Neuron (in vitro differentiated cells): ENCODE results near the gene ID3.
A peak's percentile ranks its signal among the peaks of the same experiment; 100 is the strongest.
"Not testable (repeated sequence)": the region's sequence is repeated elsewhere in the genome, so short reads cannot be mapped to it uniquely, and the experiment has no call there.

Experiments used
- H2AFZ ChIP-seq: one replicate; pipeline ENCODE4 v1.6.1; 2013; ENCODE audit warnings: low read depth, mild to moderate bottlenecking, inconsistent platforms, low read length, moderate library complexity
- H3K27me3 ChIP-seq: one replicate; pipeline ENCODE4 v1.6.1; 2013; ENCODE audit warnings: low read length; ENCODE audit not compliant: insufficient read depth
- H3K36me3 ChIP-seq: one replicate; pipeline ENCODE4 v1.6.1; 2013; ENCODE audit warnings: low read length; ENCODE audit not compliant: insufficient read depth
- H3K4me1 ChIP-seq: one replicate; pipeline ENCODE4 v1.6.1; 2013; ENCODE audit warnings: low read length; ENCODE audit not compliant: insufficient read depth
- H3K4me3 ChIP-seq: 2 replicates; pipeline ENCODE4 v1.5.1; 2013; ENCODE audit warnings: mild to moderate bottlenecking, low read length, moderate library complexity
- H3K9me3 ChIP-seq: one replicate; pipeline ENCODE4 v1.6.1; 2013; ENCODE audit warnings: low read length

Gene ID3

GRCh38 chr1:23593556-23594148 is 34.4 kb upstream of the ID3 start:
- H2AFZ ChIP-seq: no peak overlapping the region
- H3K4me3 ChIP-seq: no peak overlapping the region
- no peaks in the 10 kb centered on the region for H3K27me3 ChIP-seq
- peaks cover 37% of the 10 kb centered on the region for H3K4me1 ChIP-seq
- no peaks in the 10 kb centered on the region for H3K36me3 ChIP-seq
- no peaks in the 10 kb centered on the region for H3K9me3 ChIP-seq

DNA sequence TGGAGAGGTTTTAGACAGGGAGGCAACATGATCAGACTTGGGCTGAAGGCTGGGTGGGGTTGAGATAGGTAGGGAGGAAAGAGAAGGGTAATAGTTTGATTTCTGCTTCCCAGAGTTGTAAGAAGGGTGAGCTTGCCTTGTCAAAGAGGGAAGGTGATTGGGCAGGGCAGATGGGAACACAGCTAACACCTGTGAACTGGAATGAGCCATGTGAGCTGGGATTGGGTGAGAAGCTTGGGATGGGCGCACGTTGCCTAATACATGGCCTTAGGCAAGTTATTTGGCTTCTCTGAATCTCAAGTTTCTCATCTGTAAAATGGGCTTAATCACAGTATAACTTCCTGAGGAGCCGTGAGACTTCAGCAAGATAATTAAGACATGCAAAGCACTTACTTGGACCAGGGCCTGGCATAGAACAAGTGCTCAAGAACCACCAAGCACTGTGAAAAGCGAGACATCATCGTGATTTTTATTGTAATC is 33.8 kb upstream of the ID3 start:
- H3K4me3 ChIP-seq: no peak overlapping the region
- no peak overlapping the region for H2AFZ ChIP-seq
- no peaks in the 10 kb centered on the region for H3K27me3 ChIP-seq
- H3K9me3 ChIP-seq: no peaks in the 10 kb centered on the region
- H3K4me1 ChIP-seq: peaks cover 33% of the 10 kb centered on the region
- H3K36me3 ChIP-seq: no peaks in the 10 kb centered on the region

- H3K4me3 ChIP-seq: no peak overlapping the region
- no peak overlapping the region for H2AFZ ChIP-seq
- H3K36me3 ChIP-seq: no peaks in the 10 kb centered on the region
- H3K27me3 ChIP-seq: no peaks in the 10 kb centered on the region
- no peaks in the 10 kb centered on the region for H3K9me3 ChIP-seq
- peaks cover 26% of the 10 kb centered on the region for H3K4me1 ChIP-seq
Observed at GRCh38 chr1:23592209-23592892, 33.0 kb upstream of the ID3 start.

DNA sequence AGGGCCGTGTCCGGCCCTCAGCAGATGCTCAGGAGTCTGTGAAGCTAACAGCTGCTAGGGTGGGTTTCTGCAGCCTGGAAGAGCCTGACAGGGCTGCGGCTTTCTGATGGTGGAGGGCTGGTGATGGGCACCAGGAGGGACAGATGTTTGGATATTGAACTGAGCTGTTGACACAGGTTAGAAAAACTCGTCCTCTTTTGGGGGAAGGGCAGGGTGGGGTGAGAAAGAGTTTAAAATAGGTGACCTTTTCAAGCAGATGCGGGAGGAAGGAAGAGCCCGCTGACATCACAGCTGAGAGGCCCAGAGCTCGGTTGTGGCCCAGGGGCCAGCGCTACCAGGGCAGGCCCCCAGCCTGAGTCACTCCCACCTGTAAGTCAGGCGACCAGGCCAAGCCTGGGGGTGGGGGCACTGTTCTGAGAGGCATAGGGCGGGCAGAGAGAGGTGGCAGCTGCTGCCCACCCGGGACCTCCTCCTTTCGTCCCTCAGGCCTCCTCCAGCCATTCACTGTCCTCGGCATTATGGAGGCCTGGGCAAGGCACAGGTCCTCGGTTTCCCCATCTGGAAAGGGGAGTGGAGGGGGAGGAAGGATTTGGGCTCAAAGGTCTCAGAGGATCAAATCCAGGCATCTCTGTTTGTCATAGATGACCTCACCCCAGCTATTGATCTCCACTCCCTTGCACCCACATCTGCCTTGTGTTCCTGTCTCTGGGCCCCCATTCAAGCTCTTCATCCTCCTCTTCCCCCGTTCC is 32.3 kb upstream of the ID3 start:
- H3K9me3 ChIP-seq: no peaks in the 10 kb centered on the region
- peaks cover 22% of the 10 kb centered on the region for H3K4me1 ChIP-seq
- H2AFZ ChIP-seq: no peak overlapping the region
- no peak overlapping the region for H3K4me3 ChIP-seq
- no peaks in the 10 kb centered on the region for H3K27me3 ChIP-seq
- no peaks in the 10 kb centered on the region for H3K36me3 ChIP-seq

DNA sequence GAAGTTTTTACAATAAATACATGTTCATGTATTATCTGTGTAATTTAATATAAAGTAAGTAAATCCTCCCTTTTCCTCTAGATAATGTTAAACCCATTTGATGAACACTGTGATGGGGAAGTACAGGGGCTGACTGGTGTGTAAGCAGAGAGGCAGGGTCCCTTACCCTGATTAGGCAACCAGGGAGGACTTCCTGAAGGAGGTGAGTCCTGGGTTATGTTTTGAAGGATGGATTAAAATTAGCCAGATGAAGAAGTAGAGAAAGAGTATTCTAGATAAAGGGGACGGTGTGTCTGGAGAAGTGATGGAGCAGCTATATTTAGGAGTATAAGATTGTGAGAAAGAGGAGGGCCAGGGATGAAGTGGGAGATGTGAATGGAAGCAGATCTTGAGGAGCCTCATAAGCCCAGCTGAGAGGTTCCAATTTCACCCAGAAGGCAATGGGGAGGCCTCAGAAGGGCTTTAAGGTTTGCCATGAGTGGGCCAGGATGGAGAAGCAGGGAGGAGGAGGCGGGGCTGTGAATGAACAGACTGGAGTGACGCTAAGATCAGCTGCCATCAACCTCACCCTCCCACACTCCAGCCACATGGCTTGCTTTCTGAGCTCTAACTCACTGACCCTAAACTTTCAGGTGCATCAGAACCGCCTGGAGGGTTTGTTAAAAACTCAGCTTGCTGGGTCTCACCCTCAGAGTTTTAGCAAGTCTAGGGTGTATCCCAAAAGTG is 30.9 kb upstream of the ID3 start:
- Histone ChIP-seq H3K36me3 (no peaks in the 10 kb centered on the region), H3K27me3 (no peaks in the 10 kb centered on the region), H2AFZ (no peak overlapping the region), H3K9me3 (no peaks in the 10 kb centered on the region), H3K4me3 (no peak overlapping the region), H3K4me1 (peaks cover 14% of the 10 kb centered on the region)

- Histone ChIP-seq H3K27me3 (no peaks in the 10 kb centered on the region), H3K4me3 (no peak overlapping the region)
Observed at GRCh38 chr1:23589585-23589986, 30.3 kb upstream of the ID3 start.

DNA sequence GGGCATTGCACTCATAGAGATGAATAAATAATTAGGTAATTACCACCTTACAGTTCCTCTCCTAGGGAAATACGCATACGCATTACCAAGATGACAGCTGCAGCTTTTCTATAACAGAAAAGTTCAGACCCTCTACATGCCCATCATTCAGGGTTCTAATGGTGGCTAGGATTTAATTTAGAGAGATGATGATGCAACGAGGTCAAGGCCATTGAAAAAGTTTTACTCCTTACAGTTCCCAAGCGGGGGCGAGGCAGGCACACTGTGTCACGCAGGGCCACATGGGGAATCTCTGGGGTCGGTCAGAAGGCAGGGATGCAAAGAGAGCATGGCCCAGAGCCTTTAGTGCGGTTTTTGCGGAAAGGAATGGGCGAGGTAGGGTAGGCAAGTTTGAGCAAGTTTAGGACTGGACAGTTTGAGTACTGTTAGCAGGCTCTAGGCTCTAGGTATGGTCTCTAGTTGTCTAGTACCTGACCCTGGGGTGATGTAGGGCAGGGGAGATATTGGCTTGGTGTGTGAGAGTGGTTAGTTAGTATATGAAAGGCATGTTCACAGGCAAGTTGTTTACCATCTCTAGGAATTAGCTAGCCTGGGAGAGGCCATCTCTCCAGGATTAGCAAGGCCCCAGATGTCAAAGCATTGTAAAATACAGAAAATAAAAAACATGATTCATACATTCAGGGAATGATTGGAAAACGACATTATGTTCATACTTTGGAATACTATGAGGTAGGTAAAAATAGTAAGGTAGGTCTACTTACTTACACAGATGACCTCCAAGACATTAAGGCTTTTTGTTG is 29.6 kb upstream of the ID3 start:
- Histone ChIP-seq H2AFZ (no peak overlapping the region), H3K36me3 (no peaks in the 10 kb centered on the region), H3K9me3 (no peaks in the 10 kb centered on the region), H3K4me3 (no peak overlapping the region), H3K4me1 (peaks cover 14% of the 10 kb centered on the region), H3K27me3 (no peaks in the 10 kb centered on the region)

More at GRCh38 chr1:23589585-23589986, 30.3 kb upstream of the ID3 start:
- Histone ChIP-seq H2AFZ (no peak overlapping the region), H3K4me1 (peaks cover 14% of the 10 kb centered on the region), H3K36me3 (no peaks in the 10 kb centered on the region), H3K9me3 (no peaks in the 10 kb centered on the region)

DNA sequence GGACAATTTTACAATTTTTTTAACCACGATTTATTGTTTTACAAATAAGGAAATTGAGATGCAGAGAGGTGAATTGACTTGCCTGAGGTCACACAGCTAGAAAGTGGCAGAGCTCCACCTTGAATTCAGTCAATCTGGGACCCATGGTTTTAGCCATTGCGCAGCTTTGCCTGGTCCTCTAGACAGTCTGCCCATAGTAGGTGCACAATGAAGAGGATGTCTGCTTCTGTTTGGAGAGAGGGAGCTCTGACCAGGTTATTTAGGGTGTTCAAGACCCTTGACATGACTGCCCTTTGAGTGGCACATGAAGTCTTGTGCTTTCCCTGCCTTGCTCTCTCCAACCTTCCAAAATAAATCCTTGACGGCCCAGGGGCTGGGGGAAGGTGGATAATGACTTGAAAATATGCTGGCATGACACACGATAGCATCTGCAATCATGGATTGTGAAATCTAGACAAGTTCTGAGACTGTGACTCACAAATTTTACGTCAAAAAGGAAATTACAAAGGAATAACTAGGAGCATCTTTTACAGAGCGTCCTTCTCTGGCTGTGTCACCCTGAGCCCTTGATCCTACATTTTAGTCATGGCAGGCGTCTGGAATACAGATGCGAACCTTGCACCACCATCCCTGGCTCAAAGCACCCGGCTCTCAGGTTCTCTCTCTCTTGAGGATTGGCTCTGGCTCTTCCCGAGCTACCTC is 26.2 kb upstream of the ID3 start:
- Histone ChIP-seq H3K27me3 (no peaks in the 10 kb centered on the region), H3K4me3 (no peak overlapping the region), H2AFZ (no peak overlapping the region), H3K4me1 (peaks cover 13% of the 10 kb centered on the region), H3K9me3 (no peaks in the 10 kb centered on the region), H3K36me3 (no peaks in the 10 kb centered on the region)

- not testable (repeated sequence) for H3K9me3 ChIP-seq, H2AFZ ChIP-seq, H3K27me3 ChIP-seq, H3K4me3 ChIP-seq, H3K36me3 ChIP-seq
- peaks cover 11% of the 10 kb centered on the region for H3K4me1 ChIP-seq
Observed at GRCh38 chr1:23583727-23584126, 24.4 kb upstream of the ID3 start.

DNA sequence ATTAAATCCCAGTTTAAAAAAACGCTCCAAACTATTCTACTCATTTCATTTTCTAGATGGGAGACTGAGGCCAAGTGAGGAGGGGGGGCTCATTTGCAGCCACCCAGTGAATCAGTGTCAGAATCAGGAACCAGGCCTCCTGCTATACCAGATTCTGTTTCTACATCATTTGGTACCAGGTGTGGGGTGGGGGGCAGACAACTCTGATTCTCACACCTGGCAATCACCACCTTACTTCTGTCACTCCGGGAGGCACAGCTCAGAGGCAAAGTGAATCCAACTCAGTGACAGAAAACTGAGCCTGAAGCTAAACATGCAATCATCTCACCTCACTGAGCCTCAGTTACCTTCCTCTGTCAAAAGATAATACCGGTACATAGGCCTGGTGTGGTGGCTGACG is 23.5 kb upstream of the ID3 start:
- Histone ChIP-seq H3K4me1 (peaks cover 11% of the 10 kb centered on the region), H3K4me3 (no peak overlapping the region), H3K36me3 (no peaks in the 10 kb centered on the region), H3K9me3 (no peaks in the 10 kb centered on the region), H3K27me3 (no peaks in the 10 kb centered on the region), H2AFZ (no peak overlapping the region)

DNA sequence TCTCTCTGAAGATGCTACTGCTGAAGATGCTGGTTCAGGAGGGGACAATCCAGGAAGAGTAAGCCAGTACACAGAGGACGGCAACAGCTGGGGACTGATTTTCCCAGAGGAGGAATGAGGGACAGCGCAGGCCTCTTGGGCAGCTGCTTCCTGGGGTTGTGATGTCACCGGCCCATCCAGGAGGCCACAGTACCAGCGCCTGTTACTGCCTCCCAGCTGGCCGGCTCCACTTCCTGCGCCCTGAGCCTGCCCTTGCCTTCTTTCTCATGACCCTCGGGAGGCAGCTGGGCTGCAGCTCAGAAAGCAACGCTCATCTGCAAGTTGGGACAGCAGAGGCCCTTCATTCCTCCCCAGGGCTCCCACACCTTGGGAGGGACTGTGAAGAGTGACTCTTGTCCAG is 21.9 kb upstream of the ID3 start:
- H3K4me1 ChIP-seq: peaks cover 24% of the 10 kb centered on the region

DNA sequence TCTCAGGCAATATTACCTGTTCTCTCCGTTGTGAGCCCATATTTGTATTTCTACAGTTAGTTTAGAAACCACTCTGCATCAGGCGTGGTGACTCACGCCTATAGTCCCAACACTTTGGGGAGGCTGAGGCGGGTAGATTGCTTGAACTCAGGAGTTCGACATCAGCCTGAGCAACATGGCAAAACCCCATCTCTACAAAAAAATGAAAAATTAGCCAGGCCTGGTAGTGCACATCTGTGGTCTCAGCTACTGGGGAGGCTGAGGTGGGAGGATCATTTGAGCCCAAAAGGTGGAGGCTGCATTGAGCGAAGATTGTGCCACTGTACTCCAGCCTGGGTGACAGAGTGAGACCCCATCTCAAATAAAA is 19.7 kb upstream of the ID3 start:
- H3K36me3 ChIP-seq: no peaks in the 10 kb centered on the region
- H3K9me3 ChIP-seq: no peaks in the 10 kb centered on the region
- no peak overlapping the region for H3K4me3 ChIP-seq
- no peak overlapping the region for H2AFZ ChIP-seq
- peaks cover 24% of the 10 kb centered on the region for H3K4me1 ChIP-seq
- no peaks in the 10 kb centered on the region for H3K27me3 ChIP-seq

More for the DNA sequence above, 21.9 kb upstream of the ID3 start:
- H2AFZ ChIP-seq: peak overlapping the region; percentile 9
- H3K36me3 ChIP-seq: no peaks in the 10 kb centered on the region
- H3K4me3 ChIP-seq: no peak overlapping the region
- H3K9me3 ChIP-seq: no peaks in the 10 kb centered on the region
- H3K27me3 ChIP-seq: no peaks in the 10 kb centered on the region
